Thymus (tissue), 11 donors: Measurements from ENCODE around the gene SF3B2. TPM values are rescaled to one million over a fixed set of nuclear protein-coding genes. Genes with fewer than 3 reads are reported as not detected.
"Not testable (repeated sequence)": the region's sequence is repeated elsewhere in the genome, so short reads cannot be mapped to it uniquely, and the experiment has no call there.

Experiments used
- DNase-seq, 9 donors: peaks; one replicate each; pipeline ENCODE4 v3.0.0-alpha.2; 2013; ENCODE audit warnings: low spot score in 9 of 9, low read depth in 6 of 9, missing footprints in 1 of 9
- H3K27ac ChIP-seq, 2 donors: one replicate each; pipeline ENCODE4 v1.5.1; 2013; ENCODE audit warnings: control low read depth in 1 of 2, low read depth in 1 of 2, low read length in 1 of 2, mild to moderate bottlenecking in 1 of 2, moderate library complexity in 1 of 2
- H3K27me3 ChIP-seq, 2 donors: one replicate each; pipeline ENCODE4 v1.5.1; 2013; ENCODE audit warnings: low read length in 1 of 2; ENCODE audit not compliant: control insufficient read depth in 2 of 2, insufficient read depth in 1 of 2
- H3K36me3 ChIP-seq, 2 donors: one replicate each; pipeline ENCODE4 v1.5.1; 2013; ENCODE audit warnings: low read length in 1 of 2, mild to moderate bottlenecking in 1 of 2, moderate library complexity in 1 of 2; ENCODE audit not compliant: control insufficient read depth in 2 of 2, insufficient read depth in 2 of 2
- H3K4me1 ChIP-seq, 2 donors: one replicate each; pipeline ENCODE4 v1.5.1; 2013; ENCODE audit warnings: low read length in 2 of 2; ENCODE audit not compliant: control insufficient read depth in 2 of 2, insufficient read depth in 2 of 2
- H3K4me3 ChIP-seq, 2 donors: one replicate each; pipeline ENCODE4 v1.5.1; 2013; ENCODE audit warnings: low read length in 2 of 2, control low read depth in 1 of 2, mild to moderate bottlenecking in 1 of 2
- H3K9me3 ChIP-seq, 2 donors: one replicate each; pipeline ENCODE4 v1.5.1; 2013; ENCODE audit warnings: low read length in 1 of 2, mild to moderate bottlenecking in 1 of 2; ENCODE audit not compliant: control insufficient read depth in 2 of 2, insufficient read depth in 1 of 2
- WGBS: extraction: QIAGEN DNeasy Blood & Tissue Kit; methylation state at CpG from one replicate; pipeline ENCODE4 v1.1.7; 2013; 5-methylcytosine and 5-hydroxymethylcytosine counted together
- polyA plus RNA-seq: library from polyadenylated mRNA; stranded (reverse); fragments of 200-250 nt; gene quantifications from one replicate; pipeline ENCODE4 v1.2.3, GENCODE V29; 2013
- total RNA-seq: library from RNA; stranded (reverse); fragments of 120-200 nt; gene quantifications from one replicate; pipeline ENCODE4 v1.2.4, GENCODE V29; 2013
- donor health status: healthy.

SF3B2 gene
- total and polyA plus RNA-seq, 2 donors: 127 to 147 TPM

GRCh38 chr11:66022401-66023185 is 29.6 kb upstream of the SF3B2 start:
- WGBS: 25% methylated on average over 46 of the region's 46 CpGs
- H3K27me3 ChIP-seq: peaks cover 4 to 33% of the 10 kb centered on the region in 2 donors
- no peaks in the 10 kb centered on the region for H3K9me3 ChIP-seq
- H3K36me3 ChIP-seq: no peaks in the 10 kb centered on the region
- no peak overlapping the region for H3K4me3 ChIP-seq
- peak in 8 of 9 donors; percentile 15 to 74 (median 63) for DNase-seq
- H3K4me1 ChIP-seq: peaks cover 0 to 3% of the 10 kb centered on the region in 2 donors
- H3K27ac ChIP-seq: no peak overlapping the region

GRCh38 chr11:66023186-66023440 is 29.1 kb upstream of the SF3B2 start:
- H3K36me3 ChIP-seq, H3K27ac ChIP-seq, H3K4me3 ChIP-seq, DNase-seq, H3K9me3 ChIP-seq, H3K4me1 ChIP-seq: not testable (repeated sequence)
- WGBS: 95% methylated on average over 5 of the region's 5 CpGs
- peaks cover 4 to 33% of the 10 kb centered on the region in 2 donors for H3K27me3 ChIP-seq

GRCh38 chr11:66026017-66026529 is 26.1 kb upstream of the SF3B2 start, which contains the start of gene CATSPER1:
TSS of gene CATSPER1 (minus strand) at chr11:66026479. CDS start at chr11:66026379, 100 bp downstream.
- Histone ChIP-seq H3K9me3 (no peaks in the 10 kb centered on the region), H3K36me3 (no peaks in the 10 kb centered on the region), H3K27ac (no peak within 1 kb of the TSS), H3K4me1 (peaks cover 0 to 3% of the 10 kb centered on the region in 2 donors), H3K27me3 (peaks cover 4 to 32% of the 10 kb centered on the region in 2 donors), H3K4me3 (no peak within 1 kb of the TSS)
- DNase-seq: no peak
- WGBS: 97% methylated on average over 18 of the region's 18 CpGs

- H3K27me3 ChIP-seq: peaks cover 0 to 9% of the 10 kb centered on the region in 2 donors
- DNase-seq: no peak
- no peaks in the 10 kb centered on the region for H3K4me1 ChIP-seq
- H3K4me3 ChIP-seq: no peak overlapping the region
- H3K9me3 ChIP-seq: peaks cover 0 to 11% of the 10 kb centered on the region in 2 donors
- H3K36me3 ChIP-seq: no peaks in the 10 kb centered on the region
- no peak overlapping the region for H3K27ac ChIP-seq
- WGBS: 94% methylated on average over 8 of the region's 8 CpGs
Measured at GRCh38 chr11:66032957-66033735, 19.0 kb upstream of the SF3B2 start.

- Histone ChIP-seq H3K4me3 (no peak overlapping the region), H3K27ac (no peak overlapping the region), H3K36me3 (no peaks in the 10 kb centered on the region), H3K9me3 (peaks cover 0 to 11% of the 10 kb centered on the region in 2 donors), H3K4me1 (no peaks in the 10 kb centered on the region), H3K27me3 (peaks cover 0 to 6% of the 10 kb centered on the region in 2 donors)
- 90% methylated on average over 9 of the region's 9 CpGs for WGBS
- DNase-seq: no peak
Measured at GRCh38 chr11:66035653-66036333, 16.4 kb upstream of the SF3B2 start.

GRCh38 chr11:66036334-66036710 is 15.8 kb upstream of the SF3B2 start:
- DNase-seq: no peak
- Histone ChIP-seq H3K4me1 (no peaks in the 10 kb centered on the region), H3K9me3 (peaks cover 0 to 11% of the 10 kb centered on the region in 2 donors), H3K27ac (no peak overlapping the region), H3K36me3 (no peaks in the 10 kb centered on the region), H3K27me3 (peaks cover 0 to 4% of the 10 kb centered on the region in 2 donors), H3K4me3 (no peak overlapping the region)
- WGBS: 94% methylated on average over 5 of the region's 5 CpGs

- Histone ChIP-seq H3K36me3 (no peaks in the 10 kb centered on the region), H3K4me3 (no peak overlapping the region), H3K9me3 (peaks cover 0 to 11% of the 10 kb centered on the region in 2 donors), H3K27me3 (peaks cover 0 to 3% of the 10 kb centered on the region in 2 donors), H3K4me1 (no peaks in the 10 kb centered on the region), H3K27ac (no peak overlapping the region)
- 94% methylated on average over 3 of the region's 3 CpGs for WGBS
- DNase-seq: no peak
Measured at GRCh38 chr11:66037327-66037726, 14.8 kb upstream of the SF3B2 start.

GRCh38 chr11:66039765-66040164 is 12.4 kb upstream of the SF3B2 start:
- peaks cover 0 to 2% of the 10 kb centered on the region in 2 donors for H3K4me1 ChIP-seq
- H3K4me3 ChIP-seq: no peak overlapping the region
- WGBS: 97% methylated on average over 3 of the region's 3 CpGs
- H3K9me3 ChIP-seq: peaks cover 0 to 11% of the 10 kb centered on the region in 2 donors
- no peak overlapping the region for H3K27ac ChIP-seq
- no peaks in the 10 kb centered on the region for H3K36me3 ChIP-seq
- DNase-seq: no peak
- peaks cover 0 to 3% of the 10 kb centered on the region in 2 donors for H3K27me3 ChIP-seq
